ENCODE data around the gene ZC3H13.

Gene ZC3H13

DNA sequence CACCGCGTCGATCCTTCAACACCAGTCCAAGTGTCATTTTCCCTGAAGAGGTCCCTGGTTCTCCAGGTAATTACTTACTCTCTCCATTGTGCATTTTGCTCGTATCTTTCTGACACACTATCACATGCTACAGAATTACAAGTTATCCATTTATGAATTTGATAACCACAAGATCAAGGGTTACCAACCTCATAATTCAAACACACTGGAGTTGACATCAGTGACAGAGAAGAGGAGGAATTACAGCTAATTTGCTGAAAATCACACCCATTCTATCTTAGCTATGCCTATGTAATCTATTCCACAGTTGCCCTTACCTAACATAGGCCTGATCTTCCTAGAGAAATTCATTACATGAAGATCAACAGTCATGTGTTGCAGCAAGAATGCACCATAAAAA is 14.2 kb downstream of the ZC3H13 start:
- TF ChIP-seq, protein P1, sequence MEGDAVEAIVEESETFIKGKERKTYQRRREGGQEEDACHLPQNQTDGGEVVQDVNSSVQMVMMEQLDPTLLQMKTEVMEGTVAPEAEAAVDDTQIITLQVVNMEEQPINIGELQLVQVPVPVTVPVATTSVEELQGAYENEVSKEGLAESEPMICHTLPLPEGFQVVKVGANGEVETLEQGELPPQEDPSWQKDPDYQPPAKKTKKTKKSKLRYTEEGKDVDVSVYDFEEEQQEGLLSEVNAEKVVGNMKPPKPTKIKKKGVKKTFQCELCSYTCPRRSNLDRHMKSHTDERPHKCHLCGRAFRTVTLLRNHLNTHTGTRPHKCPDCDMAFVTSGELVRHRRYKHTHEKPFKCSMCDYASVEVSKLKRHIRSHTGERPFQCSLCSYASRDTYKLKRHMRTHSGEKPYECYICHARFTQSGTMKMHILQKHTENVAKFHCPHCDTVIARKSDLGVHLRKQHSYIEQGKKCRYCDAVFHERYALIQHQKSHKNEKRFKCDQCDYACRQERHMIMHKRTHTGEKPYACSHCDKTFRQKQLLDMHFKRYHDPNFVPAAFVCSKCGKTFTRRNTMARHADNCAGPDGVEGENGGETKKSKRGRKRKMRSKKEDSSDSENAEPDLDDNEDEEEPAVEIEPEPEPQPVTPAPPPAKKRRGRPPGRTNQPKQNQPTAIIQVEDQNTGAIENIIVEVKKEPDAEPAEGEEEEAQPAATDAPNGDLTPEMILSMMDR (IDR thresholded peaks at IDR 0.05; ENCODE audit: low read depth, low read length, poor library complexity, severe bottlenecking) = no peak
- TF ChIP-seq EZH2phosphoT487 (IDR thresholded peaks at IDR 0.05; ENCODE audit: borderline replicate concordance, low read length) = no peak
- Histone ChIP-seq H3K27ac (ENCODE audit: low read depth, low read length) (no peak overlapping the region), H4K20me1 (ENCODE audit: control insufficient read depth, insufficient read depth, low read depth, low read length) (peaks cover 3% of the 10 kb centered on the region; the same call in 1 of the 2 replicates), H3K9me3 (ENCODE audit: control insufficient read depth, insufficient read depth, low read length) (peaks cover 2% of the 10 kb centered on the region; the same call in 1 of the 2 replicates), H3K36me3 (ENCODE audit: control insufficient read depth, low read length) (peaks cover 61% of the 10 kb centered on the region), H3K9me2 (replicated peaks; ENCODE audit: control insufficient read depth, low read length) (no peaks in the 10 kb centered on the region), H3F3A (ENCODE audit: control insufficient read depth, insufficient read depth) (no peaks in the 10 kb centered on the region), H3K4me1 (ENCODE audit: control insufficient read depth, low read length) (no peaks in the 10 kb centered on the region), H3K4me2 (ENCODE audit: low read length) (no peak overlapping the region), H3K79me2 (ENCODE audit: control insufficient read depth, low read length) (peaks cover 3% of the 10 kb centered on the region; the same call in 1 of the 2 replicates), H3K4me3 (ENCODE audit: low read length) (no peak overlapping the region), H3K27me3 (ENCODE audit: control insufficient read depth, low read length) (no peaks in the 10 kb centered on the region)

DNA sequence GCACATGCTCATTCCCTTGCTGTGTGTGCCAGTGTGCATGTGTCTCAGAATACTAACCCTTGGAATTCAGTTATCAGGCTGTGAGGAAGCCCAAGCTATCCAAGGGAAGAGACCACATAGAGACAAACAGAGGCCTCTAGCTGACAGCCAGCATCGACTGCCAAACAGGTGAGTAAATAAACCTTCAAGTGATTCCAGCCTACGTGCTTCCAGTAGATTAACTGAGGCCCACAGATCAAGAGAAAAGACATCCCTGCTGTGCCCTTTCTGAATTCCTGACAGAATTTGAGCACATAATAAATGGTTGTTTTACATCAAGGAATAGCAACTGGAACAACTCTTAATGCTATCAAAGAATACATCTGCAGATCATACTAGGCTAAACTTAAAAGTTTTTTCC is 17.5 kb downstream of the ZC3H13 start:
- Histone ChIP-seq H3K27me3 (ENCODE audit: control insufficient read depth, low read length) (no peaks in the 10 kb centered on the region), H3K4me3 (ENCODE audit: low read length) (no peak overlapping the region), H3K36me3 (ENCODE audit: control insufficient read depth, low read length) (peaks cover 64% of the 10 kb centered on the region), H3K27ac (ENCODE audit: low read depth, low read length) (no peak overlapping the region), H3K9me3 (ENCODE audit: control insufficient read depth, insufficient read depth, low read length) (peaks cover 11% of the 10 kb centered on the region; the same call in 1 of the 2 replicates), H3K4me1 (ENCODE audit: control insufficient read depth, low read length) (no peaks in the 10 kb centered on the region), H4K20me1 (ENCODE audit: control insufficient read depth, insufficient read depth, low read depth, low read length) (no peaks in the 10 kb centered on the region), H3K9me2 (replicated peaks; ENCODE audit: control insufficient read depth, low read length) (no peaks in the 10 kb centered on the region), H3K79me2 (ENCODE audit: control insufficient read depth, low read length) (peaks cover 17% of the 10 kb centered on the region; the same call in 1 of the 2 replicates), H3K4me2 (ENCODE audit: low read length) (no peak overlapping the region), H3F3A (ENCODE audit: control insufficient read depth, insufficient read depth) (no peaks in the 10 kb centered on the region)
- no peak for TF ChIP-seq EZH2phosphoT487 (IDR thresholded peaks at IDR 0.05; ENCODE audit: borderline replicate concordance, low read length)
- TF ChIP-seq, protein P1 (IDR thresholded peaks at IDR 0.05; ENCODE audit: low read depth, low read length, poor library complexity, severe bottlenecking) = no peak

DNA sequence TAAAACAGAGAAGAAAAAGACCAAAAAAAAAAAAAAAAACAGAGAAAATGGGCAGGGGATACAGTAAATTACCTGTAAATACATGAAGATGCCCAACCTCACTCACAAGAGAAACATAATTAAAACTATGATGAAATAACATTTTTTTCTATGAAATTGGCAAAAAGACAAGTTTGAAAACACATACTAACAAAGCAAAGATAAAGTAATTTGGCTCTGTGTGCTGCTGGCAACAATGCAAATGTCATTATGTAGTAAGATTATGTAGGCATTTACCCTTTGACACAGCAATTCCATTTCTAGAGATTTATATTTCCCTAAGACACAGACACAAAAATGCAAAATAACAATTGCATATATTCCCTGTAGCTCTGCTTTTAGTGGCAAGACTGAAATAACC is 20.2 kb downstream of the ZC3H13 start:
- Histone ChIP-seq H3K4me2 (ENCODE audit: low read length) (no peak overlapping the region), H3K79me2 (ENCODE audit: control insufficient read depth, low read length) (peaks cover 25% of the 10 kb centered on the region), H3F3A (ENCODE audit: control insufficient read depth, insufficient read depth) (no peaks in the 10 kb centered on the region), H4K20me1 (ENCODE audit: control insufficient read depth, insufficient read depth, low read depth, low read length) (no peaks in the 10 kb centered on the region), H3K4me3 (ENCODE audit: low read length) (no peak overlapping the region), H3K27ac (ENCODE audit: low read depth, low read length) (no peak overlapping the region), H3K36me3 (ENCODE audit: control insufficient read depth, low read length) (peaks cover 48% of the 10 kb centered on the region), H3K4me1 (ENCODE audit: control insufficient read depth, low read length) (no peaks in the 10 kb centered on the region), H3K27me3 (ENCODE audit: control insufficient read depth, low read length) (no peaks in the 10 kb centered on the region), H3K9me2 (replicated peaks; ENCODE audit: control insufficient read depth, low read length) (no peaks in the 10 kb centered on the region), H3K9me3 (ENCODE audit: control insufficient read depth, insufficient read depth, low read length) (peaks cover 12% of the 10 kb centered on the region; the same call in 1 of the 2 replicates)
- TF ChIP-seq, protein P1 (IDR thresholded peaks at IDR 0.05; ENCODE audit: low read depth, low read length, poor library complexity, severe bottlenecking) = no peak
- TF ChIP-seq EZH2phosphoT487 (IDR thresholded peaks at IDR 0.05; ENCODE audit: borderline replicate concordance, low read length) = no peak

All from DOHH2 (cell line).